ENCODE measurements around the gene TNFRSF13B. TPM values are rescaled to one million over a fixed set of nuclear protein-coding genes. Genes with fewer than 3 reads are reported as not detected.

TNFRSF13B gene
- polyA plus RNA-seq (2013): not detected in 2 replicates

- H3K9ac ChIP-seq (ENCODE audit: low read length): no peak within 1 kb of the TSS
- no peak within 1 kb of the TSS for H3K14ac ChIP-seq (ENCODE audit: low read length)
- no peaks in the 10 kb centered on the region for H3K9me3 ChIP-seq (ENCODE audit: insufficient read depth, low read depth, low read length)
- no peak within 1 kb of the TSS for H3K18ac ChIP-seq (ENCODE audit: low read length)
- H3K4ac ChIP-seq (ENCODE audit: low read depth, low read length): no peak within 1 kb of the TSS
- no peak within 1 kb of the TSS for H4K91ac ChIP-seq (ENCODE audit: low read depth, low read length)
- H4K8ac ChIP-seq (ENCODE audit: low read depth, low read length): no peak within 1 kb of the TSS
- H3K36me3 ChIP-seq (ENCODE audit: control insufficient read depth in 1 of 2, insufficient read depth in 2 of 2, low read length in 2 of 2): no peaks in the 10 kb centered on the region
- no peak within 1 kb of the TSS for H3K4me2 ChIP-seq (ENCODE audit: low read length)
- no peak within 1 kb of the TSS for H2AK5ac ChIP-seq (ENCODE audit: low read length)
- H2AFZ ChIP-seq (ENCODE audit: insufficient read depth, low read length, poor library complexity): no peak within 1 kb of the TSS
- no peaks in the 10 kb centered on the region for H3K79me2 ChIP-seq (ENCODE audit: control insufficient read depth, insufficient read depth, low read length, poor library complexity)
- H3K23ac ChIP-seq (ENCODE audit: low read length): no peak within 1 kb of the TSS
- H3K27me3 ChIP-seq (ENCODE audit: insufficient read depth, low read length): no peaks in the 10 kb centered on the region
- H3K4me3 ChIP-seq (ENCODE audit: low read depth, low read length): no peak within 1 kb of the TSS
- H2BK5ac ChIP-seq (ENCODE audit: low read depth, low read length, poor library complexity): no peak within 1 kb of the TSS
- H2BK120ac ChIP-seq (ENCODE audit: insufficient read depth, low read length, poor library complexity): no peak within 1 kb of the TSS
- H3K27ac ChIP-seq (ENCODE audit: low read depth, low read length): no peak within 1 kb of the TSS
- no CpG with 5 or more reads among the region's 17 CpGs for WGBS (ENCODE audit: extremely low coverage, insufficient coverage, insufficient read length)
- no peaks in the 10 kb centered on the region for H3K79me1 ChIP-seq (ENCODE audit: low read length)
- no peak for DNase-seq
- H4K12ac ChIP-seq (ENCODE audit: low read depth, low read length): no peak within 1 kb of the TSS
- peaks cover 0 to 2% of the 10 kb centered on the region in 2 experiments for H3K4me1 ChIP-seq (ENCODE audit: control insufficient read depth in 1 of 2, insufficient read depth in 2 of 2, low read length in 2 of 2)
- no peak within 1 kb of the TSS for H2BK12ac ChIP-seq (ENCODE audit: low read length)
These were observed at the start of gene TNFRSF13B for GRCh38 chr17:16971458-16972338. TNFRSF13B (minus strand) TSS chr17:16972118; CDS start chr17:16972075, 43 bp downstream.

- Histone ChIP-seq H2BK5ac (ENCODE audit: low read depth, low read length, poor library complexity) (peak overlapping the region; percentile 80), H3K79me1 (ENCODE audit: low read length) (peaks cover 58% of the 10 kb centered on the region), H3K4me2 (ENCODE audit: low read length) (no peak overlapping the region), H2BK120ac (ENCODE audit: insufficient read depth, low read length, poor library complexity) (peak overlapping the region; percentile 92), H3K14ac (ENCODE audit: low read length) (peak overlapping the region; percentile 57), H3K9me3 (ENCODE audit: insufficient read depth, low read depth, low read length) (no peaks in the 10 kb centered on the region), H4K8ac (ENCODE audit: low read depth, low read length) (peak overlapping the region; percentile 63), H2AFZ (ENCODE audit: insufficient read depth, low read length, poor library complexity) (peak overlapping the region; percentile 37), H4K91ac (ENCODE audit: low read depth, low read length) (peak overlapping the region; percentile 95), H3K36me3 (ENCODE audit: control insufficient read depth in 1 of 2, insufficient read depth in 2 of 2, low read length in 2 of 2) (no peaks in the 10 kb centered on the region), H3K4me3 (ENCODE audit: low read depth, low read length) (no peak overlapping the region), H2BK12ac (ENCODE audit: low read length) (peak overlapping the region; percentile 97), H3K23ac (ENCODE audit: low read length) (no peak overlapping the region), H3K79me2 (ENCODE audit: control insufficient read depth, insufficient read depth, low read length, poor library complexity) (peaks cover 8% of the 10 kb centered on the region), H3K18ac (ENCODE audit: low read length) (peak overlapping the region; percentile 19), H3K27me3 (ENCODE audit: insufficient read depth, low read length) (no peaks in the 10 kb centered on the region), H3K27ac (ENCODE audit: low read depth, low read length) (peak overlapping the region; percentile 69), H3K4me1 (ENCODE audit: control insufficient read depth in 1 of 2, insufficient read depth in 2 of 2, low read length in 2 of 2) (peaks cover 63 to 67% of the 10 kb centered on the region in 2 experiments), H2AK5ac (ENCODE audit: low read length) (peak overlapping the region; percentile 92), H4K12ac (ENCODE audit: low read depth, low read length) (no peak overlapping the region), H3K9ac (ENCODE audit: low read length) (no peak overlapping the region), H3K4ac (ENCODE audit: low read depth, low read length) (peak overlapping the region; percentile 57)
- whole genome bisulfite sequencing (ENCODE audit: extremely low coverage, insufficient coverage, insufficient read length): no CpG with 5 or more reads among the region's 15 CpGs
- DNase-seq: peak; percentile 92
These were observed 49.4 kb upstream of the TNFRSF13B start for GRCh38 chr17:17021194-17021863.

GRCh38 chr17:17020821-17021193, 48.9 kb upstream of the TNFRSF13B start:
- peak overlapping the region; percentile 37 for H2AFZ ChIP-seq (ENCODE audit: insufficient read depth, low read length, poor library complexity)
- peak overlapping the region; percentile 92 for H2AK5ac ChIP-seq (ENCODE audit: low read length)
- H3K27me3 ChIP-seq (ENCODE audit: insufficient read depth, low read length): no peaks in the 10 kb centered on the region
- WGBS (ENCODE audit: extremely low coverage, insufficient coverage, insufficient read length): no CpG with 5 or more reads among the region's 8 CpGs
- no peak overlapping the region for H3K4me3 ChIP-seq (ENCODE audit: low read depth, low read length)
- no peak overlapping the region for H3K4me2 ChIP-seq (ENCODE audit: low read length)
- no peaks in the 10 kb centered on the region for H3K9me3 ChIP-seq (ENCODE audit: insufficient read depth, low read depth, low read length)
- peak overlapping the region; percentile 63 for H4K8ac ChIP-seq (ENCODE audit: low read depth, low read length)
- no peak overlapping the region for H3K23ac ChIP-seq (ENCODE audit: low read length)
- H3K79me2 ChIP-seq (ENCODE audit: control insufficient read depth, insufficient read depth, low read length, poor library complexity): peaks cover 8% of the 10 kb centered on the region
- H3K27ac ChIP-seq (ENCODE audit: low read depth, low read length): peak overlapping the region; percentile 69
- H2BK12ac ChIP-seq (ENCODE audit: low read length): peak overlapping the region; percentile 97
- H4K12ac ChIP-seq (ENCODE audit: low read depth, low read length): no peak overlapping the region
- peak overlapping the region; percentile 92 for H2BK120ac ChIP-seq (ENCODE audit: insufficient read depth, low read length, poor library complexity)
- peak; percentile 79 to 83 for DNase-seq
- H3K18ac ChIP-seq (ENCODE audit: low read length): peak overlapping the region; percentile 15
- H3K4me1 ChIP-seq (ENCODE audit: control insufficient read depth in 1 of 2, insufficient read depth in 2 of 2, low read length in 2 of 2): peaks cover 63 to 67% of the 10 kb centered on the region in 2 experiments
- peak overlapping the region; percentile 80 for H2BK5ac ChIP-seq (ENCODE audit: low read depth, low read length, poor library complexity)
- H3K14ac ChIP-seq (ENCODE audit: low read length): peak overlapping the region; percentile 50
- H3K36me3 ChIP-seq (ENCODE audit: control insufficient read depth in 1 of 2, insufficient read depth in 2 of 2, low read length in 2 of 2): no peaks in the 10 kb centered on the region
- H3K9ac ChIP-seq (ENCODE audit: low read length): no peak overlapping the region
- peaks cover 58% of the 10 kb centered on the region for H3K79me1 ChIP-seq (ENCODE audit: low read length)
- H4K91ac ChIP-seq (ENCODE audit: low read depth, low read length): peak overlapping the region; percentile 95
- peak overlapping the region; percentile 57 for H3K4ac ChIP-seq (ENCODE audit: low read depth, low read length)

- Histone ChIP-seq H3K9me3 (ENCODE audit: insufficient read depth, low read depth, low read length) (no peaks in the 10 kb centered on the region), H2AK5ac (ENCODE audit: low read length) (peak overlapping the region; percentile 94), H3K18ac (ENCODE audit: low read length) (peak overlapping the region; percentile 85), H3K4me3 (ENCODE audit: low read depth, low read length) (no peak overlapping the region), H2BK5ac (ENCODE audit: low read depth, low read length, poor library complexity) (peak overlapping the region; percentile 80), H3K27ac (ENCODE audit: low read depth, low read length) (peak overlapping the region; percentile 52), H3K9ac (ENCODE audit: low read length) (no peak overlapping the region), H2AFZ (ENCODE audit: insufficient read depth, low read length, poor library complexity) (peak overlapping the region; percentile 40), H3K14ac (ENCODE audit: low read length) (peak overlapping the region; percentile 84), H4K12ac (ENCODE audit: low read depth, low read length) (peak overlapping the region; percentile 61), H3K79me2 (ENCODE audit: control insufficient read depth, insufficient read depth, low read length, poor library complexity) (peaks cover 8% of the 10 kb centered on the region), H4K8ac (ENCODE audit: low read depth, low read length) (peak overlapping the region; percentile 56), H3K36me3 (ENCODE audit: control insufficient read depth in 1 of 2, insufficient read depth in 2 of 2, low read length in 2 of 2) (no peaks in the 10 kb centered on the region), H3K4me1 (ENCODE audit: control insufficient read depth in 1 of 2, insufficient read depth in 2 of 2, low read length in 2 of 2) (peaks cover 64 to 67% of the 10 kb centered on the region in 2 experiments), H3K79me1 (ENCODE audit: low read length) (peaks cover 54% of the 10 kb centered on the region), H3K27me3 (ENCODE audit: insufficient read depth, low read length) (no peaks in the 10 kb centered on the region), H3K4ac (ENCODE audit: low read depth, low read length) (peak overlapping the region; percentile 57), H3K4me2 (ENCODE audit: low read length) (no peak overlapping the region), H3K23ac (ENCODE audit: low read length) (no peak overlapping the region), H2BK12ac (ENCODE audit: low read length) (peak overlapping the region; percentile 91), H4K91ac (ENCODE audit: low read depth, low read length) (peak overlapping the region; percentile 97), H2BK120ac (ENCODE audit: insufficient read depth, low read length, poor library complexity) (peak overlapping the region; percentile 84)
- WGBS (ENCODE audit: extremely low coverage, insufficient coverage, insufficient read length): no CpG with 5 or more reads among the region's 13 CpGs
- peak; percentile 93 to 96 for DNase-seq
These were observed 48.1 kb upstream of the TNFRSF13B start for GRCh38 chr17:17019891-17020456.

All from trophoblast cell (in vitro differentiated cells and primary cell).